Stimulated activated CD8-positive, alpha-beta memory T cell treated with anti-CD3 and anti-CD28 coated beads, Interleukin-12 subunit alpha, Interleukin-12 subunit beta, amount 100 ng/mL, for 24 hours (primary cell): ENCODE data around the gene GPR137C.

Source experiments
- DNase-seq: peaks from one replicate; pipeline ENCODE4 v3.0.0-alpha.2; 2020; ENCODE audit errors: extremely low read depth

Gene GPR137C

GRCh38 chr14:52683985-52684520, 131.4 kb downstream of the GPR137C start:
- no peak for DNase-seq

GRCh38 chr14:52686176-52686575, 133.5 kb downstream of the GPR137C start:
- no peak for DNase-seq
